Measurements from ENCODE around the gene TRNAU1AP.
"Not testable (repeated sequence)": the region's sequence is repeated elsewhere in the genome, so short reads cannot be mapped to it uniquely, and the experiment has no call there.

Gene TRNAU1AP

DNA sequence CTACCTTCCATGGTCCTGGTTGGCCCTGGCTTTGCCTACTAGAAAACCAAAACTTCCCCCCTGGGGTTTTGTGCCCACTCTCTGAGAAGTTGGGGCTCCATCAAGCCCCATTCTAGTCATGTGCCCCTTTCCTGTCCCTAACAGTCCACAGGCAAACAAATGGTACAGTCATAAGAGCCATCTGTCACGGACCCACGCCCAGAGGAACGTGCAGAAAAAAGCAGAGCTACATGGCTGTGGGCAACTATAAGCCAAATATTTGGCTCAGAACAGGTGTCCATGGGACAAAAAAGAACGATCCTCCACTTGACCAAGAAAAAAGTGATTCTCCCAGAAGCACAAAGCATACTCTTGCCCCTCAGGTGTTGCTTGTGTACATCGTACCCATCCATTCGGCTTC, 14.6 kb upstream of the TRNAU1AP start:
- no peaks in the 10 kb centered on the region for H3K4me1 ChIP-seq (ENCODE audit: insufficient read depth, low read length)
- no peak overlapping the region for H3K9ac ChIP-seq (ENCODE audit: low read depth, low read length)
- no peaks in the 10 kb centered on the region for H3K9me3 ChIP-seq (ENCODE audit: control insufficient read depth, insufficient read depth, low read length)
- H3K36me3 ChIP-seq (ENCODE audit: insufficient read depth, low read length): peaks cover 17% of the 10 kb centered on the region

DNA sequence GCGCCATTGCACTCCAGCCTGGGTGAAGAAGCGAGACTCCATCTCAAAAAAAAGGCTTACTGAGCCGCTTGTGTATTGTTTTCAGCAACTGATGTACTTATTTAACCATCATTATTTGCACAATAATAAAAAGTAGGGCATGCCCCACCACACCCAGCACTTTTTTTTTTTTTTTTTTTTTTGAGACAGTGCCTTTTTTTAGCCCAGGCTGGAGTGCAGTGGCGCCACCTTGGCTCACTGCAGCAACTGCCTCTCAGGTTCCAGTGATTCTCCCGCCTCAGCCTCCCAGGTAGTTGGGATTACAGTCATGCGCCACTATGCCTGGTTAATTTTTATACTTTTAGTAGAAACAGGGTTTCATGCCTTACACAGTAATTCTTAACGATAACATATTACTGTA, 12.2 kb upstream of the TRNAU1AP start:
- Histone ChIP-seq H3K9ac (ENCODE audit: low read depth, low read length) (no peak overlapping the region), H3K9me3 (ENCODE audit: control insufficient read depth, insufficient read depth, low read length) (no peaks in the 10 kb centered on the region), H3K4me1 (ENCODE audit: insufficient read depth, low read length) (no peaks in the 10 kb centered on the region), H3K36me3 (ENCODE audit: insufficient read depth, low read length) (peaks cover 6% of the 10 kb centered on the region)

DNA sequence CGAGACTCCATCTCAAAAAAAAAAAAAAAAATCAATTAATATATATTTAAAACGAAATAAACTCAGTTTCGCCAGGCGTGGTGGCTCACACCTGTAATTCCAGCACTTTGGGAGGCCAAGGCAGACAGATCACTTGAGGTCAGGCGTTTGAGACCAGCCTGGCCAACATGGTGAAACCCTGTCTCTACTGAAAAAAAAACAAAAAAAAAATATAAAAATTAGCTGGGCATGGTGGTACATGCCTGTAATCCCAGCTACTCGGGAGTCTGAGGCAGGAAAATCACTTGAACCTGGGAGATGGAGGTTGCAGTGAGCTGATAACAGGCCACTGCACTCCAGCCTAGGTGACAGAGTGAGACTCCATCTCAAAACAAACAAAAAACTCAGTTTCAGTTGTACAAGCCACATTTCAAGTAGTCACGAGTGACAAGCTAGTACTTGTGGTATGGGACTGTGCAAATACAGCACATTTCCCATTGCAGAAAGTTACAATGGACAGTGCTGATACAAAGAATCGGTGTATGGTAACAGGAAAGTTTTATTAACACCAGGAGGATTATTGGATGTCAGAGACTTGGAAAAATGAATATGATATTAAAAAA, 11.4 kb upstream of the TRNAU1AP start:
- not testable (repeated sequence) for H3K4me1 ChIP-seq (ENCODE audit: insufficient read depth, low read length); H3K9me3 ChIP-seq (ENCODE audit: control insufficient read depth, insufficient read depth, low read length); H3K36me3 ChIP-seq (ENCODE audit: insufficient read depth, low read length); H3K9ac ChIP-seq (ENCODE audit: low read depth, low read length)

DNA sequence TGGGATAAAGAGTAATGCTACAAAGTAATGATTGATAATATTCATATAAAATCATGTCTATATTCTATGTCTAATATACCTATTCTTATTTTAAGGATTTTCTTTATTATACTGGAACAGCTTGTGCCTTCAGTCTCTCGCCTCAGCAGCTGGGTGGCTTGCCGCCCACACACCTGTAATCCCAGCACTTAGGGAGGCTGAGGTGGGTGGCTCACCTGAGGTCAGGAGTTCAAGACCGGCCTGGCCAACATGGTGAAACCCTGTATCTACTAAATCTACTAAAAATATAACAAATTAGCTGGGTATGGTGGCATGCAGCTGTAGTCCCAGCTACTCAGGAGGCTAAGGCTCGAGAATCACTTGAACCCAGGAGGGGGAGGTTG, 7.6 kb upstream of the TRNAU1AP start:
- H3K9ac ChIP-seq (ENCODE audit: low read depth, low read length): no peak overlapping the region
- H3K9me3 ChIP-seq (ENCODE audit: control insufficient read depth, insufficient read depth, low read length): no peaks in the 10 kb centered on the region
- no peaks in the 10 kb centered on the region for H3K4me1 ChIP-seq (ENCODE audit: insufficient read depth, low read length)
- H3K36me3 ChIP-seq (ENCODE audit: insufficient read depth, low read length): no peaks in the 10 kb centered on the region

DNA sequence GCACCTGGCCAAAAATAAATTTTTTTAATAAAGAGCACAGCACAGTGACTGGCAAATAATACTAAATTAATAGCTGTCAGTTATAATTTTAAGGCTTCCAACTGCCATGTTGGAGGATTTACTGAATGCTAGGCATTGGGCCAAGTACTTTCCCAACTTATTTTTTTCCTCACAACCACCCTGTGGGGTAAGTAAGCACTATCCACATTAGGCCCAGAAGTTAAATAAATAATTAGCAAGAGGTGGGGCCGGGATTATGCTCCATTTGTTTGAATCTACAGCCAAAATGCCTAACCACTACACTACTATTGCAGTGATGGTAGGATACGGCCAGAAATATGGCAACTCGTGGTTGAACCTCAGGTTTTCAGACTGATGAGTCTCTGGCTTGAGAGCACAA, 4.6 kb upstream of the TRNAU1AP start:
- H3K4me1 ChIP-seq (ENCODE audit: insufficient read depth, low read length): no peaks in the 10 kb centered on the region
- no peaks in the 10 kb centered on the region for H3K36me3 ChIP-seq (ENCODE audit: insufficient read depth, low read length)
- no peak overlapping the region for H3K9ac ChIP-seq (ENCODE audit: low read depth, low read length)
- H3K9me3 ChIP-seq (ENCODE audit: control insufficient read depth, insufficient read depth, low read length): no peaks in the 10 kb centered on the region

DNA sequence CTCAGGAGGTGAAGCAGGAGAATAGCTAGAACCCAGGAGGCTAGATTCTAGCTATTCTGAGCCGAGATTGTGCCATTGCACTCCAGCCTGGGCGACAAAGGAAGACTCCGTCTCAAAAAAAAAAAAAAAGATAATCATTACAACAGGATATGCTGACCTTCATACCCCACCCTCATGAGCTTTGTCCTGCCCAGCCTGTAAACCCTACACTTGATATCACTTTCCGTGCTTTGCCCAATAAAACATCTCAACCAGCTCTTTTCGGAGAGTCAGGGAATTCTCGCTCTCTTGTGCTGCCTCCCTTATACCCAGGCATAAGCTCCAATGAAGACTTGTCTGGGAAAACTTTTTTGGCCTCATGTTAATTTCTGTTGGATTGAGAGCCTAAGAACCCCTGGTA, 1.5 kb upstream of the TRNAU1AP start:
- no peaks in the 10 kb centered on the region for H3K9me3 ChIP-seq (ENCODE audit: control insufficient read depth, insufficient read depth, low read length)
- no peak overlapping the region for H3K9ac ChIP-seq (ENCODE audit: low read depth, low read length)
- no peaks in the 10 kb centered on the region for H3K4me1 ChIP-seq (ENCODE audit: insufficient read depth, low read length)
- H3K36me3 ChIP-seq (ENCODE audit: insufficient read depth, low read length): no peaks in the 10 kb centered on the region

DNA sequence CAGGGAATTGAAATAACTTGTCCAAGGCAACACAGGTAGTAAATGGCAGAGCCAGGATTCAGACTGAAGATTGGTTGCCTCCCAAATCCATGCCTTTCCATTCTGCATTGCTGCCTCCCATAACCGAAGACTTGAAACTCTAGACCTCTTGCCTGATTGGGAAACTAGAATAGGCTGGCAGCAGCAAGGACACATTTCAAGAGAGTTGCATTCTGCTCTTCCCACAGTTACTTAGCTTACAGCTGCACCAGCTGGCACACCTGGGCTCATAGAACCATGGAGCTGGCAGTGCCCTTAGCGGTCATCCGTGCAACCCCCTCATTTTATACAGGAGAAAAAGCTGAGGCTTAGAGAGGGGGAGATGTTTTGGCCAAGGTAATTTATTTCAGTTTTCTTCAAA, 8.0 kb downstream of the TRNAU1AP start:
- H3K36me3 ChIP-seq (ENCODE audit: insufficient read depth, low read length): peaks cover 28% of the 10 kb centered on the region
- no peaks in the 10 kb centered on the region for H3K9me3 ChIP-seq (ENCODE audit: control insufficient read depth, insufficient read depth, low read length)
- H3K9ac ChIP-seq (ENCODE audit: low read depth, low read length): no peak overlapping the region
- no peaks in the 10 kb centered on the region for H3K4me1 ChIP-seq (ENCODE audit: insufficient read depth, low read length)

DNA sequence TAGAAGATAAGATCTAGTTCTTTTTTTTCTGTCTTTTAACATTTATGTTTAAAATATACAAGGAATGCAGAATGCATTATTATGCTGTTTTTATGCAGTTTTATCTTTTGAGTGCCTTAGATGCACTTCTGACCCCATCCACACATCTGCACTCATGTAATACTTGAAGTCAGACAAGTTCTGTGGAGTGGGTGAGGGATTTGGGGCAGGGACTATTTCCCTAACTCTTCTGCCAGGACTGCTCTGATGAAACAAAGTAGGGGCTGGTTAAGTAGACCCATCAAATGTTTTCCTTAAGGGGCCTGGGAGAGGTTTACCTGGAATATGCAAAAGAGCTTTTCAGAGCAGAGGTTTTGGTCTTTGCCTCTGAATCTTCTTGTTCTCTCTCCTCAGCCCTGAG, 11.4 kb downstream of the TRNAU1AP start:
- Histone ChIP-seq H3K4me1 (ENCODE audit: insufficient read depth, low read length) (no peaks in the 10 kb centered on the region), H3K36me3 (ENCODE audit: insufficient read depth, low read length) (peaks cover 31% of the 10 kb centered on the region), H3K9ac (ENCODE audit: low read depth, low read length) (no peak overlapping the region), H3K9me3 (ENCODE audit: control insufficient read depth, insufficient read depth, low read length) (no peaks in the 10 kb centered on the region)

DNA sequence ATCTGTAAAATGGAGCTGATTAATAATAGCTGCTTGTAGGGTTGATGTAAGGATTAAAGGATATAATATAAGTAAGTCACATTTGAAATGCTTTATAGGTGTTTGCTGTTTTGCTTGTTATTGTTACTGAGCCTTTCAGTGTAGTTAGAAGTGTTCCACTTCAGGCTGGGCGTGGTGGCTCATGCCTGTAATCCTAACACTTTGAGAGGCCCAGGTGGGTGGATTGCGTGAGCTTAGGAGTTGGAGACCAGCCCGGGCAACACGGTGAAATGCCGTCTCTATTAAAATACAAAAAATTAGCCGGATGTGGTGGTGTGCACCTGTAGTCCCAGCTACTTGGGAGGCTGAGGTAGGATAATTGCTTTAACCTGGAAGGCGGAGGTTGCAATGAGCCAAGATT, 12.2 kb downstream of the TRNAU1AP start:
- Histone ChIP-seq H3K4me1 (ENCODE audit: insufficient read depth, low read length) (no peaks in the 10 kb centered on the region), H3K9ac (ENCODE audit: low read depth, low read length) (no peak overlapping the region), H3K9me3 (ENCODE audit: control insufficient read depth, insufficient read depth, low read length) (no peaks in the 10 kb centered on the region), H3K36me3 (ENCODE audit: insufficient read depth, low read length) (peaks cover 26% of the 10 kb centered on the region)

DNA sequence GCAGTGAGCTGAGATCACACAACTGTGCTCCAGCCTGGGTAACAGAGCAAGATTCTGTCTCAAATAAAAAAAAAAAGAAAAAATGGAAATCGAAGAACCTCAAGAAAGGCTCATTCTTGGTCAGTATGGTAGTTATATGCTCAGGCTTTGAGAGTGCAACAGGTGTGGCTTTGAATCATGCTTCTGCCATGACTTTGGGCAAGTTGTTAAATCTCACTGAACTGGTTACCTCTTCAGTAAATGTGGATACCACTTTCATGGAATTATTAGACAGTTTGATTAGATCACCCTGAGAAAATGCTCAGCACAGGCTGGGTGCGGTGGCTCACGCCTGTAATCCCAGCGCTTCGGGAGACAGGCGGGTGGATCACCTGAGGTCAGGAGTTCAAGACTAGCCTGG, 12.8 kb downstream of the TRNAU1AP start:
- no peaks in the 10 kb centered on the region for H3K9me3 ChIP-seq (ENCODE audit: control insufficient read depth, insufficient read depth, low read length)
- H3K9ac ChIP-seq (ENCODE audit: low read depth, low read length): no peak overlapping the region
- peaks cover 23% of the 10 kb centered on the region for H3K36me3 ChIP-seq (ENCODE audit: insufficient read depth, low read length)
- no peaks in the 10 kb centered on the region for H3K4me1 ChIP-seq (ENCODE audit: insufficient read depth, low read length)

DNA sequence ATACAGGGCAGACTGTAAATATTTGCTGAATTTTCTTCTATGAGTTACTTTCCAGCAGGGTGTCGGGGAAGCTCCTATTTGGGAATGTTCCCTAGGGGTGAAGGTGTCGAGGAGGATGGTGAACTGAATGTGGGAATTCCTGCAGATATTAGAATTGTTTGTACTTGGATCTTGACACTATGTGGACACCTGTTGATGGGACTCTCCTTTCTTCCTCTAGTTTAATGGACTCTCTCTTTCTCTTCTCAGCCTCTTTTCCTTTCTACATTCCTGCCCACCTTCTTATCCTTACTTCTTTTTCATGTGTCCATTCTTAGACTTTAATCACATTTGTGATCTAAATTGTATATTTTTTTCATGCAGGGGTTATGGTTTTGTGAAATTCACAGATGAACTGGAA, 14.0 kb downstream of the TRNAU1AP start:
- no peaks in the 10 kb centered on the region for H3K9me3 ChIP-seq (ENCODE audit: control insufficient read depth, insufficient read depth, low read length)
- no peaks in the 10 kb centered on the region for H3K4me1 ChIP-seq (ENCODE audit: insufficient read depth, low read length)
- H3K36me3 ChIP-seq (ENCODE audit: insufficient read depth, low read length): peaks cover 15% of the 10 kb centered on the region
- H3K9ac ChIP-seq (ENCODE audit: low read depth, low read length): no peak overlapping the region

DNA sequence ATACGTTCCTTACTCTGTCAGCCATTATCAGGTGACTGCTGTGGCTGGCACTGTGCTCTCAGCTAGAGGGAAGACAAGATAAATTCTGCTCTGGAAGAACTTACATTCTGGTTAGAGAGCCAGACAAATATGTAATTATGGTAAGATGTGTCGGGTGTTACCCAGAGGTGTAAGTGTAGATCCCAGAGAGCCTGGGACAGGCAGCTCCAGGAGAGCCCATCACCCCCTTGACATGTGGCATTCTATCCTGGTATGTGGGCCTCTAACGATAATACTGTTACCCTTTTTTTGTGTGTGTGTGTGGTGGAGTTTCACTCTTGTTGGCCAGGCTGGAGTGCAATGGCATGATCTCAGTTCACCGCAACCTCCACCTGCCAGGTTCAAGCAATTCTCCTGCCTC, 19.0 kb downstream of the TRNAU1AP start:
- Histone ChIP-seq H3K9ac (ENCODE audit: low read depth, low read length) (no peak overlapping the region), H3K4me1 (ENCODE audit: insufficient read depth, low read length) (no peaks in the 10 kb centered on the region), H3K36me3 (ENCODE audit: insufficient read depth, low read length) (peaks cover 3% of the 10 kb centered on the region; the same call in 1 of the 2 replicates), H3K9me3 (ENCODE audit: control insufficient read depth, insufficient read depth, low read length) (no peaks in the 10 kb centered on the region)

DNA sequence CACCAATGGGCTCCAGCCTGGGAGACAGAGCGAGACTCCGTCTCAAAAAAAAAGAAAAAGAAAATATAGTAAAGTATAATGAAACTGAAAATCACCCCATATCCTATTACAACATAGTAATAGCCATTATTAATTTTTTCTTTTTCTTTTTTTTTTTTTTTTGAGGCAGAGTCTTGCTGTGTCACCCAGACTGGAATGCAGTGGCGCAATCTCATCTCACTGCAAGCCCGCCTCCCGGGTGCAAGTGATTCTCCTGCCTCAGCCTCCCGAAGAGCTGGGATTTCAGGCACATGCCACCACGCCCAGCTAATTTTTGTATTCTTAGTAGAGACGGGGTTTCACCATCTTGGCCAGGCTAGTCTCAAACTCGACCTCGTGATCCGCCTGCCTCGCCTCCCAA, 20.0 kb downstream of the TRNAU1AP start:
- not testable (repeated sequence) for H3K9ac ChIP-seq (ENCODE audit: low read depth, low read length); H3K9me3 ChIP-seq (ENCODE audit: control insufficient read depth, insufficient read depth, low read length); H3K36me3 ChIP-seq (ENCODE audit: insufficient read depth, low read length); H3K4me1 ChIP-seq (ENCODE audit: insufficient read depth, low read length)

DNA sequence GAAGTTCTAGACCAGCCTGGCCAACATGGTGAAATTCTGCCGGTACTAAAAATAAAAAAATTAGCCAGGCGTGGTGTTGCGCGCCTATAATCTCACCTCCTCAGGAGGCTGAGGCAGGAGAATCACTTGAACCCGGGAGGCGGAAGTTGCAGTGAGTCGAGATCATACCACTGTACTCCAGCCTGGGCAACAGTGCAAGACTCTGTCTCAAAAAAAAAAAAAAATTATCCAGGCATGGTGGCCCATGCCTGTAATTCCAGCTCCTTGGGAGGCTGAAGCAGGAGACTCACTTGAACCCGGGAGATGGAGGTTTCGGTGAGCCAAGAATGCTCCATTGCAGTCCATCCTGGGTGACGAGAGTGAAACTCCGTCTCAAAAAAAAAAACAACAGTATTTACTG, 20.7 kb downstream of the TRNAU1AP start:
- no peak overlapping the region for H3K9ac ChIP-seq (ENCODE audit: low read depth, low read length)
- H3K9me3 ChIP-seq (ENCODE audit: control insufficient read depth, insufficient read depth, low read length): no peaks in the 10 kb centered on the region
- H3K36me3 ChIP-seq (ENCODE audit: insufficient read depth, low read length): peaks cover 6% of the 10 kb centered on the region; the same call in 1 of the 2 replicates
- no peaks in the 10 kb centered on the region for H3K4me1 ChIP-seq (ENCODE audit: insufficient read depth, low read length)

DNA sequence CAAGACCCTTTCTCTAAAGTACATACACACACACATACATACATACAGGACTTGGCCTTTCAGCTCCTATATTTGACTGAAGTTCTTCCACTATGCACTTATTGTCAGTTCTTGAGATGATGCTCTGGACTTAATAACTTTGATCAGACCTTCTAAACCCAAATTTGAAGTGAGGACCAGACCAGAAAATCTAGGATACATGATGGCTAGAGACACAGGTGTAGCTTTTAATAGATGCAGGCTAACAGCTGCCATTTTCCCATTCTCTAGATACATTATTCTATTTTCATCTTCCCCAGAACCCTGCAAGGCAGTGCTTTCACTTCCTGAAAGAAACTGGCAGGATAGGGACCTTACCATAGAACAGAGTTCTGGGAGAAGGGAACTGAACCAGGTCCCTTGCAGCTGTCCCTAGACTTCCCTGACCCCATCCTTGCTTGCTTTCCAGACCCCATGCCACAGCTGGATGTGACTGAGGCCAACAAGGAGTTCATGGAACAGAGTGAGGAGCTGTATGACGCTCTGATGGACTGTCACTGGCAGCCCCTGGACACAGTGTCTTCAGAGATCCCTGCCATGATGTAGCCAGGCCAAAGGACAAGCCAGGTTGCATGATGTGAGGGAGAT, 24.3 kb downstream of the TRNAU1AP start:
- H3K9me3 ChIP-seq (ENCODE audit: control insufficient read depth, insufficient read depth, low read length): no peaks in the 10 kb centered on the region
- no peak overlapping the region for H3K9ac ChIP-seq (ENCODE audit: low read depth, low read length)
- peaks cover 22% of the 10 kb centered on the region for H3K36me3 ChIP-seq (ENCODE audit: insufficient read depth, low read length)
- peaks cover 5% of the 10 kb centered on the region; the same call in 1 of the 2 replicates for H3K4me1 ChIP-seq (ENCODE audit: insufficient read depth, low read length)
